Progenitor cell of endocrine pancreas (in vitro differentiated cells): ENCODE data around the gene ITPK1. TPM values are rescaled to one million over a fixed set of nuclear protein-coding genes. Genes with fewer than 3 reads are reported as not detected.
A peak's percentile ranks its signal among the peaks of the same experiment; 100 is the strongest.

ENCODE experiments used
- DNase-seq: peaks from one replicate; pipeline ENCODE4 v3.0.0; 2021; ENCODE audit warnings: low spot score; ENCODE audit not compliant: unreplicated experiment
- H3K27ac Mint-ChIP-seq: 2 replicates; pipeline ENCODE4 v1.8.0; 2021; ENCODE audit warnings: mild to moderate bottlenecking, moderate library complexity, mixed read lengths
- H3K27me3 Mint-ChIP-seq: 2 replicates; pipeline ENCODE4 v1.8.0; 2021; ENCODE audit warnings: mixed read lengths
- H3K36me3 Mint-ChIP-seq: 2 replicates; pipeline ENCODE4 v1.8.0; 2022; ENCODE audit warnings: mixed read lengths; ENCODE audit not compliant: insufficient read depth
- H3K4me1 Mint-ChIP-seq: 2 replicates; pipeline ENCODE4 v1.8.0; 2021; ENCODE audit warnings: low read depth, mixed read lengths
- H3K4me3 Mint-ChIP-seq: 2 replicates; pipeline ENCODE4 v1.8.0; 2021; ENCODE audit warnings: low read depth, mild to moderate bottlenecking, moderate library complexity, mixed read lengths
- H3K9me3 Mint-ChIP-seq: 2 replicates; pipeline ENCODE4 v1.8.0; 2021; ENCODE audit warnings: low read depth, mixed read lengths
- total RNA-seq: library from RNA; stranded (reverse); gene quantifications from 2 replicates; pipeline ENCODE4 v1.2.1, GENCODE V29; 2021
- TF ChIP-seq, protein P1 (sequence below): fragments of 200-600 bp; sonication (generic); IDR thresholded peaks from one replicate; pipeline ENCODE4 v1.5.0; 2021; ENCODE audit warnings: antibody characterized with exemption, mild to moderate bottlenecking; ENCODE audit not compliant: unreplicated experiment

ITPK1 gene
- total RNA-seq, 1 donor from 2014 or later = 72.0 TPM

DNA sequence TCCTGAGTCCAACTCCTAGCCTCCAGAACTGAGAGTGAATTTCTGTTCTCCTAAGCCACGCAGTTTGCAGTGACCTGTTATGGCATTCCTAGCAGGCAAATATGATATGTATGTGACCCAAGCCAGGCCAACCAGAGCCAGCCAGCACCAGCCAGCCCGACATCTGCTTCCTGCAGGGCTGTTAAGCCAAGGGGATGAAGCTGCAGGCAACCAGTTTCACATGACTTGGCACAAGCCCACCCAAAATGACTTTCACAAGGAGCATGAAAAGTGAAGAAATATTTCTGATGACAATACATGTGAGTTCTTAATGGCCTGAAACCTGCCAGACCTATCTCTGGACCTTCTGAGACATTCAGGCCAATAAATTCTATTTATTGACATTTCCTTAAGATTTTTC lies 68.1 kb downstream of the ITPK1 start:
- no peaks in the 10 kb centered on the region for H3K9me3 Mint-ChIP-seq
- H3K4me1 Mint-ChIP-seq = peaks cover 28% of the 10 kb centered on the region
- no peaks in the 10 kb centered on the region for H3K36me3 Mint-ChIP-seq

GRCh38 chr14:93047157-93047556 lies 68.6 kb downstream of the ITPK1 start:
- Mint-ChIP-seq H3K36me3 (no peaks in the 10 kb centered on the region), H3K27ac (peak overlapping the region; percentile 52), H3K4me3 (no peak overlapping the region), H3K4me1 (peaks cover 28% of the 10 kb centered on the region), H3K9me3 (no peaks in the 10 kb centered on the region), H3K27me3 (no peaks in the 10 kb centered on the region)
- no peak for DNase-seq
- TF ChIP-seq, protein P1, sequence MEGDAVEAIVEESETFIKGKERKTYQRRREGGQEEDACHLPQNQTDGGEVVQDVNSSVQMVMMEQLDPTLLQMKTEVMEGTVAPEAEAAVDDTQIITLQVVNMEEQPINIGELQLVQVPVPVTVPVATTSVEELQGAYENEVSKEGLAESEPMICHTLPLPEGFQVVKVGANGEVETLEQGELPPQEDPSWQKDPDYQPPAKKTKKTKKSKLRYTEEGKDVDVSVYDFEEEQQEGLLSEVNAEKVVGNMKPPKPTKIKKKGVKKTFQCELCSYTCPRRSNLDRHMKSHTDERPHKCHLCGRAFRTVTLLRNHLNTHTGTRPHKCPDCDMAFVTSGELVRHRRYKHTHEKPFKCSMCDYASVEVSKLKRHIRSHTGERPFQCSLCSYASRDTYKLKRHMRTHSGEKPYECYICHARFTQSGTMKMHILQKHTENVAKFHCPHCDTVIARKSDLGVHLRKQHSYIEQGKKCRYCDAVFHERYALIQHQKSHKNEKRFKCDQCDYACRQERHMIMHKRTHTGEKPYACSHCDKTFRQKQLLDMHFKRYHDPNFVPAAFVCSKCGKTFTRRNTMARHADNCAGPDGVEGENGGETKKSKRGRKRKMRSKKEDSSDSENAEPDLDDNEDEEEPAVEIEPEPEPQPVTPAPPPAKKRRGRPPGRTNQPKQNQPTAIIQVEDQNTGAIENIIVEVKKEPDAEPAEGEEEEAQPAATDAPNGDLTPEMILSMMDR = no peak

More for the DNA sequence above, 68.1 kb downstream of the ITPK1 start:
- Mint-ChIP-seq H3K27ac (peak overlapping the region; percentile 29), H3K4me3 (no peak overlapping the region), H3K27me3 (no peaks in the 10 kb centered on the region)
- no peak for DNase-seq
- TF ChIP-seq, protein P1 = no peak

- H3K27ac Mint-ChIP-seq = no peak overlapping the region
- DNase-seq = no peak
- H3K4me1 Mint-ChIP-seq = peaks cover 28% of the 10 kb centered on the region
- no peaks in the 10 kb centered on the region for H3K9me3 Mint-ChIP-seq
- H3K36me3 Mint-ChIP-seq = no peaks in the 10 kb centered on the region
- no peak overlapping the region for H3K4me3 Mint-ChIP-seq
- no peaks in the 10 kb centered on the region for H3K27me3 Mint-ChIP-seq
- TF ChIP-seq, protein P1 = no peak
These were observed 69.0 kb downstream of the ITPK1 start for GRCh38 chr14:93046705-93047050.

- TF ChIP-seq, protein P1 = no peak
- Mint-ChIP-seq H3K4me3 (no peak overlapping the region), H3K4me1 (peaks cover 28% of the 10 kb centered on the region), H3K27ac (no peak overlapping the region), H3K9me3 (no peaks in the 10 kb centered on the region), H3K36me3 (no peaks in the 10 kb centered on the region), H3K27me3 (no peaks in the 10 kb centered on the region)
- DNase-seq = no peak
These were observed 69.6 kb downstream of the ITPK1 start for GRCh38 chr14:93045965-93046704.

GRCh38 chr14:93045211-93045674 lies 70.5 kb downstream of the ITPK1 start:
- no peaks in the 10 kb centered on the region for H3K27me3 Mint-ChIP-seq
- DNase-seq = no peak
- no peak overlapping the region for H3K4me3 Mint-ChIP-seq
- peaks cover 26% of the 10 kb centered on the region for H3K4me1 Mint-ChIP-seq
- no peaks in the 10 kb centered on the region for H3K9me3 Mint-ChIP-seq
- H3K27ac Mint-ChIP-seq = no peak overlapping the region
- TF ChIP-seq, protein P1 = no peak
- no peaks in the 10 kb centered on the region for H3K36me3 Mint-ChIP-seq
